ENCODE data around the gene NAGS.
"Not testable (repeated sequence)": the region's sequence is repeated elsewhere in the genome, so short reads cannot be mapped to it uniquely, and the experiment has no call there.

Gene NAGS

DNA sequence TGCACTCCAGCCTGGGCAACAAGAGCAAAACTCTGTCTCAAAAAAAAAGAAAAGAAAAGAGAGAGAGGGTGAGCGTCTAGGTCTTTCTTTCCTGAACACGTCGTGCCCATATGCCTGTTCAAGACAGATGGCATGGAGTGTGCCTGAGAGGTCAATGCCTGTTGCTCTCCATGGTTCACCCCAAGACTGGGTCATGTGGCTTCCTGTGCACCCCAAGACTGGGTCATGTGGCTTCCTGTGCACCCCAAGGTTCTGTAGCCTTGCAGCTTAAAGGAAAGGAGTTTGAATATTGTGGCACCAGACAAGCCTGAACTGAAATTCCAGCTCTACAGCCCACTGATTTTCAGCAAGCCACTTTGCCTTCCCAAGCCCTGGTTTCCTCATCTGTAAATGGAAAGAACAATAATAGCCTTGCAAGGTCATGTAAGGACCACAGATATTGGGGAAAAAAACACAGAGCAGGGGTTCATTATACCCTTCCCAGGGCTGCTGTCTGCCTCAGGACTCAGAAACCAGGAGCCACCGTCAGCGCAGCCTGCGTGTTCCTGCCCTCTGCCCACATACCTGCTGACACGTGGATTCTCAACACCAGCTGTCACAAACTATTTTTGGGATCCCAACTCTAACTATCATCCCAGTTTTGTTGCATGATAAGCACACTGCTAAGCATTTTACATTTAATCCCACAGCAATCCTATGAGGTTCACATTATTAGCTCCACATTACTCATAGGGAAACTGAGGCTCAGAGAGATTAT lies 18.0 kb upstream of the NAGS start:
- DNase-seq = no peak

- no peak for DNase-seq
Observed at GRCh38 chr17:43987131-43988021, 17.0 kb upstream of the NAGS start.

GRCh38 chr17:43988301-43988700 lies 16.1 kb upstream of the NAGS start:
- DNase-seq = no peak

DNA sequence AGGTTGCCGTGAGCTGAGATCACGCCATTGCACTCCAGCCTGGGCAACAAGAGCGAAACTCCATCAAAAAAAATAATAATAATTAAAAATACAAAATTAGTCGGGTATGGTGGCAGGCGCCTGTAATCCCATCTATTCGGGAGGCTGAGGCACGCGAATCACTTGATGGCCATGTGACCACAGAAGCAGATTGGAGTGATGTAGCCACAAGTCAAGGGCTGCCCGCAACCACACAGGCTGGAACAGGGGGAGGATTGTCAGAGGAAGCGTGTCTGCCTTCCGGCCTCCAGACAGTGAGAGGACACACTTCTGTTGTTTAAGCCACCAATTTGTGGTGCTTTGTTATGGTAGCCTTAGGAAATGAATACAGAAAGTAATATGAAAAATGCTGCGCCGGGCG lies 11.8 kb upstream of the NAGS start:
- DNase-seq = no peak

- DNase-seq = peak; percentile 47
Observed at GRCh38 chr17:43994272-43995149, 9.9 kb upstream of the NAGS start.

DNA sequence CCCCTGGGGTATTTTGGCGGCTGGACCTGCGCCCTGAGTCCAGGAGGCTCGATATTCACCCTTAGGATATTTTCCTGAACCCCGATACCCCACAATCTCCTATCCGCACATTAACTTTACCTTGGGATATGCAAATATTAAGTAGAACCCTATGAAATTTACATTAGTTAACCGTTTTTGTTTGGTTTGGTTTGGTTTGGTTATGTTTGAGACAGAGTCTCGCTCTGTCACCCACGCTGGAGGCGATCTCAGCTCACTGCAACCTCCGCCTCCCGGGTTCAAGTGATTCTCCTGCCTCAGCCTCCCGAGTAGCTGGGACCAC lies 9.3 kb upstream of the NAGS start:
- no peak for DNase-seq

DNA sequence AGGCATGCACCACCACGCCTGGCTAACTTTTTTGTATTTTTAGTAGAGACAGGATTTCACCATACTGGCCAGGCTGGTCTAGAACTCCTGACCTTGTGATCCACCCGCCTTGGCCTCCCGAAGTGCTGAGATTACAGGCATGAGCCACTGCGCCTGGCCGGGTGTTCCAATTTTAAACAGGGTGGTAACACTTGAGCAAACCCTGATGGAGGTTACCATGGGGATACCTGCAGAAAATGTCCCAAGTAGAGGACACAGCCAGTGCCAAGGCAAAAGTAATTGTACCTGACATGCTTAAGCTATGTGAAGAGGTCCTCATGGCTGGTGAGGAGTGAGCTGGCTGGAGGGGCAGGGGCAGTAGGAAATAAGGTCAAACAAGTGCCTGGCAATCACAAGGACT lies 7.2 kb upstream of the NAGS start:
- not testable (repeated sequence) for DNase-seq

DNA sequence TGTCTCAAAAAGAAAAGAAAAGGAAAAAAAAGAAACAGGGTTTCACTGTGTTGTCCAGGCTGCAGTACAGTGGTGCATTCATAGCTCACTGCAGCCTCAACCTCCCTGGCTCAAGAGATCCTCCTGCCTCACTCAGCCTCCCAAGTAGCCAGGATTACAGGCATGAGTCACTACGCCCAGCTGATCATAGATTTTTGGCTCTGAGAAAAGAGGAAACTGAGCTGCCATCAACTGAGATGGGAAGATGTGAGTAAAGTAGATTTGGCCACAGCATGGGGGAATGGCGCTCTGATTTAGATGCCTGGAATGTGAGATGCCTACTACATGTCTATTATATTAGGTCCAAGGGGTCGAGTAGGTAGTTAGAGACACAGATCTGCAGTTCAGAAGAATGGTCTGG lies 5.9 kb upstream of the NAGS start:
- DNase-seq = no peak

DNA sequence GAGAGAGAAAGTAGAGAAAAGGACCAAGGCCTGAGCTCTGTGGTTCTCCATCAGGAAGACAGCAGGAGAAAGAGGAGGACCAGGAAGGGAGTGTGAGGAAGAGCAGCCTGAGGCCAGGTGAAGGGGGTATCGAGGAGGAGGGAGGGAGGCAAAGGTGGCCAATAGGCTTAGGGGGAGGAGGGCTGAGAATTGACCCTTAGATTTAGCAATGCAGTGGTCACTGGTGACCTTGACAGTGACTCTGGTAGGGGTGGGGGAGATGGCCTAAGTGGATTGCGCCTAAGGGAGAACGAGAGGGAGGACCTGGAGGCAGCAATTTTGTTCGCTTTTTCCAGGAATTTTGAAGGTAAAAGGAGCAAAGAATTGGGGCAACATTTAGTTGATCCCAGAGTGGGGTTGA lies 5.4 kb upstream of the NAGS start:
- DNase-seq = no peak

DNA sequence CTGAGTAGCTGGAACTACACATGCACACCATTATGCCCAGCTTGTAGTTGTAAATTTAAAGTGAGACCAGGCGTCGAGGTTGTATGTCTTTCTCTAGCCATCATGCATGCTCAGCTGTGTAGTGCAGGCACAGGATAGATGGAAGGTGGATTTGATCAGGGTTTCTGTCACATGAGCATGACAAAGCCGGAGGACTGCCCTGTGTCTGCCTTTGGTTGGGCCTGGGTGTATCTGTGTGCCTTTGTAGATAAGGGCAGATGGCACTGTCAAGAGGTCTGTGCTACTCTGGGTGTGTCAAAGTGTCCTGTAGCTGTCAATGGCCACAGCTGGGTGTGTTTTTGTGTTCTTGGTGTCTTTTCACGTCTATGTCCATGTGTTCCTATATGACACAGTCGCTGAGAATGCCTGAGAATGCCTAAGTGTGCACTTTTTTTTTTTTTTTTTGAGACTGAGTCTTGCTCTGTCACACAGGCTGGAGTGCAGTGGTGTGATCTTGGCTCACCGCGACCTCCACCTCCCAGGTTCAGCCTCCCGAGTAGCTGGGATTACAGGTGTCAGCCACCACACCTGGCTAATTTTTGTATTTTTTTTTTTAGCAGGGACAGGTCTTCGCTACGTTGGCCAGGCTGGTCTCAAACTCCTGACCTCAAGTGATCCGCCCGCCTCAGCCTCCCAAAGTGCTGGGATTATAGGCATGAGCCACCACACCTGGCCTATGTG lies 4.1 kb upstream of the NAGS start:
- DNase-seq = no peak

GRCh38 chr17:44000871-44001460 lies 3.5 kb upstream of the NAGS start:
- no peak for DNase-seq

- DNase-seq = no peak
Observed at GRCh38 chr17:44001461-44001920, 2.9 kb upstream of the NAGS start.

GRCh38 chr17:44002141-44002848 lies 2.1 kb upstream of the NAGS start:
- DNase-seq = no peak

DNA sequence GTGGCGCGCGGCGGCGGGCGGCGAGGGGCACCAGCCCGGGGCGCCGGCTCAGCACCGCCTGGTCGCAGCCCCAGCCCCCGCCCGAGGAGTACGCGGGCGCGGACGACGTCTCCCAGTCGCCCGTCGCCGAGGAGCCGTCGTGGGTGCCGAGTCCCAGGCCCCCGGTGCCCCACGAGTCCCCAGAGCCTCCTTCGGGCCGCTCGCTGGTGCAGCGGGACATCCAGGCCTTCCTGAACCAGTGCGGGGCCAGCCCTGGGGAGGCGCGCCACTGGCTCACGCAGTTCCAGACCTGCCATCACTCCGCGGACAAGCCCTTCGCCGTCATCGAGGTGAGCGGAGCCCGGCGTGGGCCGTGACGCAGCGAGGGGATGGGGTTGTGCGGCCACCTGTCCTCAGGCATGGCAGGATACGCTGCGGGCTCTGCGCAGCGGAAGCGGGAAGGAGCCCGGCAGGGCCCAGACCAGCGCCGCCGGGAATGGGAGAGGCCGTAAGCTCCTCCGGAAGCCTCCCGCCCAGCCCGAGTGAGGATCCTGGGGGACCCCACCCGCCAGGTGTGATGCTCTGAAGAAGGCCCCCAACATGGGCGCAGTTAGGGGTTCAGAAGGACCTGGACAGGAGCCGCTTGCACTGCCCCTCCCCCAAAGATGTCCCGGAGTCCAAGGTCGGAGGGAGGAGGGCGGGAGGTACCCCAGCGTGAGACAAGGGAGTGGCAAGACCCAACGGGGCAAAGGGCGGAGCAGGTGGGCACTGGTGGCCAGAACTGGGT lies 522 bp downstream of the NAGS start:
- DNase-seq = no peak

- DNase-seq = no peak
Observed at GRCh38 chr17:44005527-44006271, 1.3 kb downstream of the NAGS start.

GRCh38 chr17:44006272-44006597 lies 1.8 kb downstream of the NAGS start:
- DNase-seq = no peak

GRCh38 chr17:44006598-44007345 lies 2.4 kb downstream of the NAGS start:
- peak; percentile 99 for DNase-seq

DNA sequence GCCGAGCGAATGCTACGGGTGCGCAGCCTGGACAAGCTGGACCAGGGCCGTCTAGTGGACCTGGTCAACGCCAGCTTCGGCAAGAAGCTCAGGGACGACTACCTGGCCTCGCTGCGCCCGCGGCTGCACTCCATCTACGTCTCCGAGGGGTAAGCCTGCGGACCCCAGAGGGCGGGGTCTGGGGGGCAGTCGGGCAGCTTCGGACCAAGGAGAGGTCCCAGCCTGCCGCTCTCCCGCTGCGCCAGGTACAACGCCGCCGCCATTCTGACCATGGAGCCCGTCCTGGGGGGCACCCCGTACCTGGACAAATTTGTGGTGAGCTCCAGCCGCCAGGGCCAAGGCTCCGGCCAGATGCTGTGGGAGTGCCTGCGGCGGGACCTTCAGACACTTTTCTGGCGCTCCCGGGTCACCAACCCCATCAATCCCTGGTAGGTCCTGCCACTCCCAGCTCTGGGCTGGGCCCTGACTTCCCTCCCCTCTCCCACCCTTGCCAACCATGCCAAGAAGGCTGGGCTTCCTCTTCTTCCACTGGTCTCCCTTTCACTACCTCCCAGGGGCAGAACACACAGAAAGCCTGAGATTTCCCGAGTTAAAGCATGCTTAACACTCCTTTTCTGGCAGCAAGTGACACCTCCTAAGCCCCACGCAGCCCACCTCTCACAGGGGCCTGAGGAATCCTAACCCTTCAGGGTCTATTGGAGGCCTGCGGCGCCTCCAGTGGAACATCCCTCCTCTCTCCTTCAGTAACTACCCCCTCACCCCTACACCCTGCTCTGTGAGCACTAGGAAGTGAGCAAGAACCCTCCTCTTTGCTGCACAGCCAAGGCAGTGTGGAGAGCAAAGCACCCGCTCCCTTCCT lies 3.2 kb downstream of the NAGS start:
- no peak for DNase-seq

Data from activated T-cell treated with anti-CD3 and anti-CD28 coated beads for 4 hours (primary cell).